GM19351 (cell line): Measurements from ENCODE around the gene ASF1B.

Source experiments
- ATAC-seq: cut with Tn5 transposase; IDR thresholded peaks from one replicate; pipeline ENCODE4 v1.9.1; 2021; ENCODE audit warnings: mild to moderate bottlenecking, moderate library complexity; ENCODE audit not compliant: unreplicated experiment

The ASF1B gene

GRCh38 chr19:14139944-14140343 is 3.6 kb upstream of the ASF1B start:
- no peak for ATAC-seq

- ATAC-seq, result no peak
Observed at GRCh38 chr19:14138576-14139265, 2.3 kb upstream of the ASF1B start.

- ATAC-seq, result no peak
Observed at GRCh38 chr19:14135985-14136508, 342 bp downstream of the ASF1B start.

- ATAC-seq, result no peak
Observed at GRCh38 chr19:14135355-14135754, 1.0 kb downstream of the ASF1B start.

- ATAC-seq, result no peak
Observed at GRCh38 chr19:14127929-14128509, 8.4 kb downstream of the ASF1B start.

- no peak for ATAC-seq
Observed at GRCh38 chr19:14127176-14127575, 9.2 kb downstream of the ASF1B start.

- no peak for ATAC-seq
Observed at GRCh38 chr19:14122924-14123323, 13.5 kb downstream of the ASF1B start.

GRCh38 chr19:14120497-14120780 is 15.9 kb downstream of the ASF1B start:
- ATAC-seq, result no peak

- no peak for ATAC-seq
Observed at GRCh38 chr19:14119644-14120496, 16.5 kb downstream of the ASF1B start.

GRCh38 chr19:14119146-14119545 is 17.2 kb downstream of the ASF1B start:
- ATAC-seq, result no peak

- peak; percentile 24 for ATAC-seq
Observed at GRCh38 chr19:14118165-14119051, 18.0 kb downstream of the ASF1B start.

GRCh38 chr19:14117668-14118164 is 18.7 kb downstream of the ASF1B start, which contains the start of gene PRKACA:
TSS of gene PRKACA (minus strand) at chr19:14117762. CDS start at chr19:14117547, 215 bp downstream.
- ATAC-seq, result peak; percentile 88

- ATAC-seq, result no peak
Observed at GRCh38 chr19:14116918-14117578, 19.3 kb downstream of the ASF1B start.

- no peak for ATAC-seq
Observed at GRCh38 chr19:14116525-14116917, 19.9 kb downstream of the ASF1B start.

GRCh38 chr19:14115756-14116155 is 20.6 kb downstream of the ASF1B start:
- ATAC-seq, result no peak

- ATAC-seq, result no peak
Observed at GRCh38 chr19:14114854-14115253, 21.5 kb downstream of the ASF1B start.

- no peak for ATAC-seq
Observed at GRCh38 chr19:14114439-14114838, 21.9 kb downstream of the ASF1B start.

- no peak for ATAC-seq
Observed at GRCh38 chr19:14113762-14114414, 22.5 kb downstream of the ASF1B start.

- ATAC-seq, result no peak
Observed at GRCh38 chr19:14112809-14113385, 23.5 kb downstream of the ASF1B start.
